Suprapubic skin (tissue), 4 donors: Measurements from ENCODE around the gene PTPRN2. TPM values are rescaled to one million over a fixed set of nuclear protein-coding genes. Genes with fewer than 3 reads are reported as not detected.
A peak's percentile ranks its signal among the peaks of the same experiment; 100 is the strongest.
"Not testable (repeated sequence)": the region's sequence is repeated elsewhere in the genome, so short reads cannot be mapped to it uniquely, and the experiment has no call there.

Experiments
- DNase-seq, 2 donors: peaks; one replicate each; pipeline ENCODE4 v3.0.0-alpha.2; 2019; ENCODE audit warnings: low spot score in 2 of 2
- H3K27ac ChIP-seq: fragments of 200-600 bp; sonication (generic); one replicate; pipeline ENCODE4 v1.5.1; 2019
- H3K27me3 ChIP-seq: fragments of 200-600 bp; sonication (generic); one replicate; pipeline ENCODE4 v1.5.1; 2019
- H3K36me3 ChIP-seq: fragments of 200-600 bp; sonication (generic); one replicate; pipeline ENCODE4 v1.5.1; 2019
- H3K4me1 ChIP-seq: fragments of 200-600 bp; sonication (generic); one replicate; pipeline ENCODE4 v1.5.1; 2019
- H3K4me3 ChIP-seq: fragments of 200-600 bp; sonication (generic); one replicate; pipeline ENCODE4 v1.5.1; 2019; ENCODE audit warnings: mild to moderate bottlenecking
- H3K9me3 ChIP-seq: fragments of 200-600 bp; sonication (generic); one replicate; pipeline ENCODE4 v1.5.1; 2019
- CTCF ChIP-seq, 2 donors: fragments of 200-600 bp in 1 of 2; fragments of 450-650 bp in 1 of 2; sonication (generic) in 1 of 2; IDR thresholded peaks; one replicate each; pipeline ENCODE4 v1.5.1; 2016 to 2019; ENCODE audit warnings: antibody characterized with exemption in 2 of 2, mild to moderate bottlenecking in 1 of 2, moderate library complexity in 1 of 2
- EP300 ChIP-seq: sonication (generic); formaldehyde crosslinking; IDR thresholded peaks from one replicate; pipeline ENCODE4 v1.6.1; 2017; ENCODE audit warnings: antibody characterized with exemption
- POLR2A ChIP-seq, 2 donors: fragments of 450-650 bp; IDR thresholded peaks; one replicate each; pipeline ENCODE4 v1.6.1; 2017; ENCODE audit warnings: antibody characterized with exemption in 2 of 2, mild to moderate bottlenecking in 2 of 2, moderate library complexity in 2 of 2
- POLR2AphosphoS5 ChIP-seq, 3 donors: sonication (generic); formaldehyde crosslinking; IDR thresholded peaks; one replicate each; pipeline ENCODE4 v1.6.1; 2017; ENCODE audit warnings: antibody characterized with exemption in 3 of 3
- WGBS: methylation state at CpG from one replicate; pipeline ENCODE4 v1.1.5; 2018; 5-methylcytosine and 5-hydroxymethylcytosine counted together
- total RNA-seq, 4 donors: library from RNA; depleted of rRNA; stranded (reverse); fragments of >200 nt; gene quantifications; one replicate each; pipeline ENCODE4 v1.1.0, GENCODE V29; 2016

Gene PTPRN2
- total RNA-seq, 4 donors from 2014 or later: 0.23 to 1.8 (median 1.3) TPM

- H3K36me3 ChIP-seq: no peaks in the 10 kb centered on the region
- H3K4me3 ChIP-seq: no peak overlapping the region
- no peaks in the 10 kb centered on the region for H3K9me3 ChIP-seq
- TF ChIP-seq CTCF (IDR thresholded peaks at IDR 0.05): no peak
- TF ChIP-seq POLR2AphosphoS5 (IDR thresholded peaks at IDR 0.05): no peak
- no peak for TF ChIP-seq EP300
- TF ChIP-seq POLR2A (IDR thresholded peaks at IDR 0.05): no peak
- H3K27me3 ChIP-seq: no peaks in the 10 kb centered on the region
- peaks cover 6% of the 10 kb centered on the region for H3K4me1 ChIP-seq
- no peak overlapping the region for H3K27ac ChIP-seq
- DNase-seq: peak in 1 of 2 donors; percentile 76
- WGBS: 87% methylated on average over 25 of the region's 26 CpGs
Observed at GRCh38 chr7:157896774-157897555, 690.7 kb downstream of the PTPRN2 start.

- H3K4me3 ChIP-seq, H3K27ac ChIP-seq, H3K27me3 ChIP-seq, H3K9me3 ChIP-seq, H3K4me1 ChIP-seq, H3K36me3 ChIP-seq: not testable (repeated sequence)
- 93% methylated on average over 14 of the region's 15 CpGs for WGBS
- DNase-seq: peak in 1 of 2 donors; percentile 54
Observed at GRCh38 chr7:157896376-157896675, 691.3 kb downstream of the PTPRN2 start.

GRCh38 chr7:157895520-157896375 is 691.9 kb downstream of the PTPRN2 start:
- Histone ChIP-seq H3K4me3 (no peak overlapping the region), H3K27me3 (no peaks in the 10 kb centered on the region), H3K9me3 (no peaks in the 10 kb centered on the region), H3K27ac (no peak overlapping the region), H3K36me3 (no peaks in the 10 kb centered on the region), H3K4me1 (peaks cover 6% of the 10 kb centered on the region)
- WGBS: 73% methylated on average over 17 of the region's 19 CpGs
- TF ChIP-seq POLR2A (IDR thresholded peaks at IDR 0.05) (no peak), CTCF (IDR thresholded peaks at IDR 0.05) (no peak), POLR2AphosphoS5 (IDR thresholded peaks at IDR 0.05) (no peak), EP300 (no peak)
- peak in 1 of 2 donors; percentile 53 for DNase-seq

GRCh38 chr7:157895098-157895497 is 692.5 kb downstream of the PTPRN2 start:
- not testable (repeated sequence) for H3K9me3 ChIP-seq, H3K4me1 ChIP-seq, H3K36me3 ChIP-seq, H3K4me3 ChIP-seq, H3K27ac ChIP-seq, H3K27me3 ChIP-seq, DNase-seq
- 66% methylated on average over 12 of the region's 12 CpGs for WGBS

GRCh38 chr7:157893535-157894044 is 694.0 kb downstream of the PTPRN2 start:
- DNase-seq: peak in 1 of 2 donors; percentile 57
- H3K4me1 ChIP-seq: no peaks in the 10 kb centered on the region
- H3K27me3 ChIP-seq: no peaks in the 10 kb centered on the region
- no peak overlapping the region for H3K4me3 ChIP-seq
- H3K36me3 ChIP-seq: no peaks in the 10 kb centered on the region
- no peak overlapping the region for H3K27ac ChIP-seq
- 94% methylated on average over 15 of the region's 15 CpGs for WGBS
- TF ChIP-seq POLR2A (IDR thresholded peaks at IDR 0.05): no peak
- no peak for TF ChIP-seq CTCF (IDR thresholded peaks at IDR 0.05)
- TF ChIP-seq POLR2AphosphoS5 (IDR thresholded peaks at IDR 0.05): no peak
- no peak for TF ChIP-seq EP300
- H3K9me3 ChIP-seq: no peaks in the 10 kb centered on the region
